ENCODE results near the gene COL6A1.

The COL6A1 gene

DNA sequence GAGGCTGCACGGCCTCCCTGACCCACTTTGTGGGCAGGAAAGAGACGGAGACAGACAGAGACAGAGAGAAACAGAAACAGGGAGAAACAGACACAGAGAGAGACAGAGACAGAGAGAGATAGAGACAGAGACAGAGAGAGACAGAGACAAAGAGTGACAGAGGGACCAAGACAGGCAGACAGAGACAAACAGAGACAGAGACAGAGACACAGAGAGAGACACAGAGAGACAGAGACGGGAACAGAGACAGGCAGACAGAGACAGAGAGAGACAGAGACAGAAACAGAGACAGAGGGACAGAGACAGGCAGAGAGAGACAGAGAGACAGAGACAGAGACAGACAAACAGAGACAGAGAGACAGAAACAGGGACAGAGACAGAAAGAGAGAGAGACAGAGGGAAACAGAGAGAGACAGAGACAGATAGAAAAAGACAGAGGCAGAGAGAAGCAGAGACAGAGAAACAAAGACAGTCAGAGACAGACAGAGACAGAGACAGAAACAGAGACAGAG, 3.1 kb downstream of the COL6A1 start:
- no peak for DNase-seq

- no peak for DNase-seq
These were observed 4.1 kb downstream of the COL6A1 start for GRCh38 chr21:45985471-45986315.

DNA sequence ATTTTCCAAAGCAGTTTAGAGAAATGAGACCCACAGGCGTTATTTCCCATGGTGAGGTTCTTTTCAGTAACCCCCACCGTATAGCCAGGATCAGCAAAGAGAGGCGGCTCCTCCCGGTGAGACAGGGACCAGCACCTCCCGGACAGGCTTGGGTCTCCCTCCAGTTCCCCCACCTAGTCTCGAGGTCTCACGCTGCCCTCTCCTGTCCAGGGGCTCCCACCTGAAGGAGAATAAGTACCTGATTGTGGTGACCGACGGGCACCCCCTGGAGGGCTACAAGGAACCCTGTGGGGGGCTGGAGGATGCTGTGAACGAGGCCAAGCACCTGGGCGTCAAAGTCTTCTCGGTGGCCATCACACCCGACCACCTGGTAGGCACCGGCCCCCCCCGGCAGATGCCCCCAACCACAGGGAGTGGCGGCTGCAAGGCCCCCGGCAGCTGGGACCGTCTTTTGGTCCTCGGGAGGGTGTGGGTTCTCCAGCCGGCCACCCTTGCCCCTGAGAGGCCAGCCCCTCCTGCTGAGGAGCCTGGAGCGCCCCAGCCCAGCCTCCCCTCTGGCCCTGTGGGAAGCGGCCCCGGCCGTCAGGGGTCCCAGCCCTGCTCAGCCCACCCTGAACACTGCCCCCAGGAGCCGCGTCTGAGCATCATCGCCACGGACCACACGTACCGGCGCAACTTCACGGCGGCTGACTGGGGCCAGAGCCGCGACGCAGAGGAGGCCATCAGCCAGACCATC, 4.9 kb downstream of the COL6A1 start:
- no peak for DNase-seq

GRCh38 chr21:45987121-45987711, 5.6 kb downstream of the COL6A1 start:
- no peak for DNase-seq

- no peak for DNase-seq
These were observed 7.1 kb downstream of the COL6A1 start for GRCh38 chr21:45988366-45989347.

DNA sequence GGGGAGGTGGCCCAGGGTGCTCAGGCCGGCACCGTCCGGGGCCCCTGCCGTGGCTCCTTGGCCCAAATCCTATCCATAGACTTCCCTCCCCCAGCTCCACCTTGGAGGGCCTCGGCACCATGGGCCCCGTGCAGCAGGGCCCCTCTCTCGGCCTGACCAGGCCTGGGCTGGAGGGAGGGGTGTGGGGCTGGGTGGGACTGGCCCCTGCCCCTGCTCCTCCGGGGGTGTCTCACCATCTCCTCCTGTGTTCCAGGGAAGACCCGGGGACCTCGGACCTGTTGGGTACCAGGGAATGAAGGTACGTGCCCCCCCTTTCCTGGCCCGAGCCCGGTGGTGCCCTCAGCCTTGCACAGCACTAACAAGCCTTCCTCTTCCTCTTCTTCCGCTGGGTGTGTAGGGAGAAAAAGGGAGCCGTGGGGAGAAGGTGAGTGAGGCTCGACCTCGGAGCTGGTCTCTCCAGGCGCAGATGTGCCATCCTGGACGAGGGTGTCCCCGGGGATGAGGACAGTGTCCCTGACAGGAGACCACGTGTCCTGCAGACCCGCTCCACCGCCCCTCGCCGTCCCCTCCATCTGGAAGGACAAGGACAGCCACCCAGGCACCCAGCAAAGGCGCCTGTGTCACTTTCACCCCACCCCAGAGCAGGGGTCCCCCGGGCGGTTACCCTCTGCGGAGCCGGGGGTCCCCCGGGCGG, 7.9 kb downstream of the COL6A1 start:
- DNase-seq: no peak

DNA sequence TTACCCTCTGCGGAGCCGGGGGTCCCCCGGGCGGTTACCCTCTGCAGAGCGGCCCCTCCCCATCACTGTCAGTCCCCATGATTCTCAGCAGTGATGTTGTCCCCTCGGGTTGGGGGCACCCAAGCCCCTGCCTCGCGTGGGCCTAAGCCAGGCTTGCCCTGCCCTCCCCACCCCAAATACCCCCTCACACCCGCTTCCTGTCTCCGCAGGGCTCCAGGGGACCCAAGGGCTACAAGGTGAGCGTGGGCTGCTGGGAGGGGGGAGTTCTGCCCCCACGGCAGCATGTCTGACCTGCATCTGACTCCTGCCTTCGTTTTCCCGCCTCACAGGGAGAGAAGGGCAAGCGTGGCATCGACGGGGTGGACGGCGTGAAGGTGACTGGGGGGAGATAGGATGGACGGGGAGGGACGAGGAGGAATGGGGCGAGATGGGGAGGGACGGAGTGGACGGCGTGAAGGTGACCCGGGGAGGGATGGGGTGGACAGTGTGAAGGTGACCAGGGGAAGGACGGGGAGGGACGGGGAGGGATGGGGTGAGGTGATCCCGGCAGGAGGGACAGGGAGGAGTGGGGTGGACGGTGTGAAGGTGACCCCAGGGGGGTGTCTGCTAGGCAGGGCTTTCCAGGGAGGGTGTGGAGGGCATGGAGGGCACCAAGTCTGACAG, 8.6 kb downstream of the COL6A1 start:
- no peak for DNase-seq

GRCh38 chr21:45990741-45991605, 9.4 kb downstream of the COL6A1 start:
- no peak for DNase-seq

GRCh38 chr21:45991606-45992300, 10.2 kb downstream of the COL6A1 start:
- DNase-seq: no peak

GRCh38 chr21:45992301-45993209, 11.0 kb downstream of the COL6A1 start:
- no peak for DNase-seq

DNA sequence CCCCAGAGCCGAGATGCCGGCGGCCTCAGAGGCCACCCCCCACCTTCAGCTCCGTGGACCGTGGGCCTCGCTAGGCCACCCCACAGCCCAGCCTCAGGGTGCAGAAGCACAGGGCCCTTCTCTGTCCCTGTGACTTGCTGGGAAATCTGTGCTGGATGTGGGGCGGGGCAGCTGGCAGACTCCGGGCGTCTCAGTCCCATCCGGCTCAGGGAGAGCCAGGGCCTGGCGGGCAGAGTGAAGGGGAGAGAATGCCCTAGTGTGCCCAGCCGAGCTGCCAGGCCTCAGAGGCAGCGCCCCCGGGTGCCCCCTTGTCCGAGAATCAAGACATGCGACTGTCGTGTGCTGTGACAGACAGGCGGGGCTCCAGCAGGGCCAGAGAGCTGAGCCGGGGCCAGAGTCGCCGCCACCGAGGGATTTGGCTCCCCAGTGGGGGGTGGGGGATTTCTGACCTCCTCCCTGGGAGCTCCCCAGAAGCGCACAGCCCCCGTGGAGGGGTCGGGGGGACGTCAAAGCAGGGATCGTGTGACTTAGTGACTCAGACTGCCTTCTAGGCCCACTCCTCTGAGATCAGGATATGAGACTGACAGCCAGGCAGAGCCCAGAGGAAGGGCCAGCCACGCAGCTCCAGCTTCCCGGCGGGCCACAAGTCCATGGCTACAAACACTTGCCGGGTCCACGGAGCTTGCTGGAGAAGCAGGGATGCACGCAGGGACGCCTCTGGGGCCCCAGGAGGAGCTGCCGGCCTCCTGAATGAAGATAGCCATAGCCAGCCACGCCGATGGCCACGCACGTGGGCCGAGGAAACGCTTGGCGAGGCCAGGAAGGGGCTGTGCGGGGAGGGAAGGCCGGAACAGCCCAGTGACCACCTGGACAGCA, 11.9 kb downstream of the COL6A1 start:
- no peak for DNase-seq

- DNase-seq: no peak
These were observed 12.6 kb downstream of the COL6A1 start for GRCh38 chr21:45994086-45994661.

DNA sequence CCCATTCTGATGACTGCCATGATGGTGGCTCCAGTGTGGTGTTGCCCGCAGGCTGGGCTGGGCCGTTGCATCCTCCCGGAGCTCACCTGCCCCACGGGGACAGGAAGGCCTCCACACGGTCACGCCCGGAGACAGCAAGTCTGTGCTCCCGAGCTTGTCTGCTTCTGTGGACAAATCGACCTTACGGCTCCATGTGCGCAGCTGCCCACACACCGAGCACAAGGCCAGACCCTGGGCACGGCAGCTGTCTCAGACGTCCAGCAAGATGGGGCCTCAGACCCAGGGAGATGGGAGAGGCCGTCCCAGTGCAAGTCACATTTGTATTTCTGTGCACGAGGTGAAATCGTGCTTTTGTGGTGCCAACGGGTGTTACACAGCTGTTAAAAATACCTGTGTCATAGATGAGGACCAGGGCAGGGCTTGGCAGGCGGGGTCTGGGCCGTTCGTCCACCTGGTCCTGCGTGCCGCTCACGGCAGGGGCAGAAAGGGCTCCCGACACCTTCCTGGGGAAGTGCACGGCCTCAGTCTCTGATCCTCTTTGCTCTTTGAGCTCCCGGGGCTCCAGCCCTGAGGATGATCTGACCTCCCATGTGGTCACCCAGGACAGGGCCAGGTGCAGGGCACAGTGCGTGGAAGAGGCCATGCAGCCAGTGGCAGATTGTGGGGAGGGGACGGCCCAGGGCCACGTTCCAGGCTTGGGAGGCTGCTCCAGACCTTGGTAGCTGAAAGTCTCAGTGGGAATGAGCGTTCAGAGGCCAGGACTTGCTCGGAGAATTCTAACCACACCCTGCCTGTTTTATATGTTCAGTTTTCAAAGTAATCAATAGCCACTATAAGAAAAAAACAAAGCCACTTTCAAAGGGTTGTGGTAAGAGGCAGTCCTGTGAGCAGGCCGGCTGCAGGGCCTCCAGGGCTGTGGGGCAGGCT, 13.5 kb downstream of the COL6A1 start:
- no peak for DNase-seq

DNA sequence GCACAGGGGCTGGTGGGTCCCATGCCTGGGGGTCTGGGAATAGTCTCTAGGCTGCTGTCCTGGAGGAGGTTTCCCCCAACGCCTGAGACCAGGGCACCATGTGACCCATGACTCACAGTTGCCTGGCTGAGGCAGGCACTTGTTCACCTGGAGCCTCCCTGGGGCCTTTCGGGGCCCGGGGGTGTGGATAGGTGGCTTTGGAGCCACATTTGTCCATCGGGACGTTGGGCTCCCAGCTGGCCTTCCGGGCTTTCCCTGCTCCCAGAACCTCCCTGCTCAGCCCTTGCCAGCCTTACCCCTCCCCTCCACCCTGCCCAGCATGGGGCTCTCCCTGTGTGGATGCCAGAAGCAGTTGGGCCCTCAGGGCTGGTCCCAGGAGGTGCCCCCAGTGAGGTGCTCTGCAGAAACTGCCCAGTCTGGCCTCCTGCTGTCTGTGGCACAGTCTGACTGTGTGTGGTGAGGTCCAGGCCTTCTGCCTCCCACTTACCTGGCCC, 14.2 kb downstream of the COL6A1 start:
- DNase-seq: no peak
